ENCODE data around the gene DMPK. TPM values are rescaled to one million over a fixed set of nuclear protein-coding genes. Genes with fewer than 3 reads are reported as not detected.

DMPK gene
- total and polyA plus RNA-seq, 5 donors from 2014 or later: 0.61 to 68.1 (median 1.5) TPM

Other genes with a start within 250 kb of the DMPK start
- gene OPA3, start 197.7 kb downstream of the DMPK start, total RNA-seq: 7.3 TPM
- gene OPA3, start 197.7 kb downstream of the DMPK start, polyA plus RNA-seq: 1 to 10 TPM; 4.7 to 8.2 (median 5.9) TPM
- gene GPR4, start 180.3 kb downstream of the DMPK start, total RNA-seq: not detected
- not detected for gene GPR4, start 180.3 kb downstream of the DMPK start, polyA plus RNA-seq
- gene EML2, start 143.1 kb downstream of the DMPK start, total RNA-seq: 90.0 TPM
- 10 to 100 TPM; 15.1 to 23.8 (median 18.3) TPM for gene EML2, start 143.1 kb downstream of the DMPK start, polyA plus RNA-seq
- gene GIPR, start 114.3 kb downstream of the DMPK start, total RNA-seq: 9.3 TPM
- gene GIPR, start 114.3 kb downstream of the DMPK start, polyA plus RNA-seq: under 1 TPM in 3 of 4 donors, not detected in 1; 0.15 to 0.19 (median 0.17) TPM
- gene SNRPD2, start 90.5 kb downstream of the DMPK start, total RNA-seq: 271 TPM
- 1,000 to 10,000 TPM; 1,054 to 1,255 (median 1,105) TPM for gene SNRPD2, start 90.5 kb downstream of the DMPK start, polyA plus RNA-seq
- 10.0 TPM for gene QPCTL, start 89.8 kb downstream of the DMPK start, total RNA-seq
- 1 to 10 TPM in 1 of 4 donors, under 1 TPM in 3; 0.37 to 1.1 (median 0.52) TPM for gene QPCTL, start 89.8 kb downstream of the DMPK start, polyA plus RNA-seq
- gene FBXO46, start 51.6 kb downstream of the DMPK start, total RNA-seq: 26.5 TPM
- 10 to 100 TPM in 3 of 4 donors, 1 to 10 TPM in 1; 8.0 to 12.0 (median 10.5) TPM for gene FBXO46, start 51.6 kb downstream of the DMPK start, polyA plus RNA-seq
- not detected for gene MEIOSIN, start 49.1 kb downstream of the DMPK start, total RNA-seq
- not detected for gene MEIOSIN, start 49.1 kb downstream of the DMPK start, polyA plus RNA-seq
- gene SIX5, start 13.2 kb downstream of the DMPK start, total RNA-seq: 1.3 TPM
- under 1 TPM in 3 of 4 donors, not detected in 1; 0.17 to 0.31 (median 0.20) TPM for gene SIX5, start 13.2 kb downstream of the DMPK start, polyA plus RNA-seq
- 63.8 TPM for gene DMWD, start 10.4 kb upstream of the DMPK start, total RNA-seq
- 10 to 100 TPM; 13.5 to 18.3 (median 15.7) TPM for gene DMWD, start 10.4 kb upstream of the DMPK start, polyA plus RNA-seq
- 0.20 TPM for gene RSPH6A, start 32.8 kb upstream of the DMPK start, total RNA-seq
- not detected for gene RSPH6A, start 32.8 kb upstream of the DMPK start, polyA plus RNA-seq
- 87.6 TPM for gene SYMPK, start 80.7 kb upstream of the DMPK start, total RNA-seq
- gene SYMPK, start 80.7 kb upstream of the DMPK start, polyA plus RNA-seq: 10 to 100 TPM in 2 of 4 donors, 1 to 10 TPM in 2; 5.0 to 13.0 (median 8.6) TPM
- not detected for gene FOXA3, start 81.8 kb upstream of the DMPK start, total RNA-seq
- not detected for gene FOXA3, start 81.8 kb upstream of the DMPK start, polyA plus RNA-seq
- 21.2 TPM for gene IRF2BP1, start 103.7 kb upstream of the DMPK start, total RNA-seq
- 1 to 10 TPM; 4.5 to 6.4 (median 5.4) TPM for gene IRF2BP1, start 103.7 kb upstream of the DMPK start, polyA plus RNA-seq
- gene MYPOP, start 120.1 kb upstream of the DMPK start, total RNA-seq: 8.7 TPM
- gene MYPOP, start 120.1 kb upstream of the DMPK start, polyA plus RNA-seq: under 1 TPM in 3 of 4 donors, not detected in 1; 0.17 to 0.44 (median 0.20) TPM
- gene NANOS2, start 132.3 kb upstream of the DMPK start, total RNA-seq: not detected
- gene NANOS2, start 132.3 kb upstream of the DMPK start, polyA plus RNA-seq: not detected
- not detected for gene NOVA2, start 191.4 kb upstream of the DMPK start, total RNA-seq
- not detected for gene NOVA2, start 191.4 kb upstream of the DMPK start, polyA plus RNA-seq
- 12.6 TPM for gene CCDC61, start 213.0 kb upstream of the DMPK start, total RNA-seq
- gene CCDC61, start 213.0 kb upstream of the DMPK start, polyA plus RNA-seq: 10 to 100 TPM in 1 of 4 donors, 1 to 10 TPM in 3; 7.1 to 11.9 (median 8.2) TPM
- not detected for gene PGLYRP1, start 240.6 kb upstream of the DMPK start, total RNA-seq
- not detected for gene PGLYRP1, start 240.6 kb upstream of the DMPK start, polyA plus RNA-seq